Measurements from ENCODE around the gene DDX17.
A peak's percentile ranks its signal among the peaks of the same experiment; 100 is the strongest.
"Not testable (repeated sequence)": the region's sequence is repeated elsewhere in the genome, so short reads cannot be mapped to it uniquely, and the experiment has no call there.

DDX17 gene

GRCh38 chr22:38482662-38483308 lies 23.3 kb downstream of the DDX17 start:
- H3K36me3 Mint-ChIP-seq (ENCODE audit: low read depth): peaks cover 53% of the 10 kb centered on the region
- no peak overlapping the region for H3K4me3 Mint-ChIP-seq
- H3K27me3 Mint-ChIP-seq (ENCODE audit: low read depth): no peaks in the 10 kb centered on the region
- H3K4me1 Mint-ChIP-seq (ENCODE audit: low read depth): peaks cover 7% of the 10 kb centered on the region
- H3K27ac Mint-ChIP-seq: peak overlapping the region; percentile 9
- H3K9me3 Mint-ChIP-seq: no peaks in the 10 kb centered on the region

DNA sequence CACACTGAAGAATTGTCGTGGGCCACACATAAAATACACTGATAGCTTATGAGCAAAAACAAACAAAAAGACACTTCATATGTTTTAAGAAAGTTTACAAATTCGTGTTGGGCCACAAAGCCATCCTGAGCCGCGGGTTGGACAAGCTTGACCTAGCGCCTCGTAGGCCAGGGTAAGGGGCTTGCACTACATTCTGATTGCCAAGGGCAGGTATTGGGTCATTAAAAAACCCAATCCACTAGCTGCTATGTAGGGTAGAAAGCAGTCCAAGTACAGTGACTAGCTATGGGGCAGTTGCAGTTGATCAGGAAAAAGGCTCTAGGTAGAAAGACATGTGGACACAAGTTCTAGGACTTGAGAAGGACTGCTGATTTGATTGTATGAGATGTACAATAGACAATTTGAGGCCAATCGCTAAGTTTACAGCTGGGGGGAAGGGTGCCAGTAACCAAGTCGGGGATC lies 24.2 kb downstream of the DDX17 start:
- Mint-ChIP-seq H3K4me1 (ENCODE audit: low read depth) (peaks cover 6% of the 10 kb centered on the region), H3K27ac (no peak overlapping the region), H3K4me3 (no peak overlapping the region), H3K27me3 (ENCODE audit: low read depth) (no peaks in the 10 kb centered on the region), H3K9me3 (no peaks in the 10 kb centered on the region), H3K36me3 (ENCODE audit: low read depth) (peaks cover 50% of the 10 kb centered on the region)

DNA sequence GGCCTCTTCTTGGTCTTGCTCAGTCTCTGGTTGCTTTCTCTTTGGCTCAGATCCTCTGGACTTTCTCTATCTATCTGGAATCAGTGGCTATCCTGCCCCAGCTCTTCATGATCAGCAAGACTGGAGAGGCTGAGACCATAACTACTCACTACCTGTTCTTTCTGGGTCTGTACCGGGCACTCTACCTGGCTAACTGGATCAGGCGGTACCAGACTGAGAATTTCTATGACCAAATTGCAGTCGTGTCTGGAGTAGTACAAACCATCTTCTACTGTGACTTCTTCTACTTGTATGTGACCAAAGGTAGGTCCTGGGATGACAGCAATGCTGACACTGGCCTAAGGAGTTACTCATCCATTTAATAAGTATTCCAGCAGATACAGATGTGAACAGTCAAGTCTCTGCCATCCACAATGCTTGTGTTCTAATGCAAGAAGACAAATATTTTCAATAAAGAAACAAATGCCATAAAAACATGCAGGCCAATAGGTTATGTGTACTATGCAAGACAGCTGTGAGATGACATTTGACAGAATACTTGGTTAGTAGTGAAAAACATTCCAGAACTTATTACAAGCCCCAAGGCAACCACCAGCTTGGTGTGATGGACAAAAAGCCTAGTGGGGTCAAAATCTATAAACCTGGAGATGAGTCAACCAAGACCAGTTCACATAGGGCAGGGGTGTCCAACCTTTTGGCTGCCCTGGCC lies 24.8 kb downstream of the DDX17 start:
- Mint-ChIP-seq H3K9me3 (no peaks in the 10 kb centered on the region), H3K36me3 (ENCODE audit: low read depth) (peaks cover 45% of the 10 kb centered on the region), H3K27ac (peak overlapping the region; percentile 27), H3K4me3 (no peak overlapping the region), H3K27me3 (ENCODE audit: low read depth) (no peaks in the 10 kb centered on the region), H3K4me1 (ENCODE audit: low read depth) (peaks cover 5% of the 10 kb centered on the region)

GRCh38 chr22:38479096-38479837 lies 26.8 kb downstream of the DDX17 start:
- Mint-ChIP-seq H3K4me3 (no peak overlapping the region), H3K36me3 (ENCODE audit: low read depth) (peaks cover 29% of the 10 kb centered on the region), H3K27me3 (ENCODE audit: low read depth) (no peaks in the 10 kb centered on the region), H3K4me1 (ENCODE audit: low read depth) (peaks cover 4% of the 10 kb centered on the region), H3K27ac (no peak overlapping the region), H3K9me3 (no peaks in the 10 kb centered on the region)

- no peak overlapping the region for H3K27ac Mint-ChIP-seq
- no peaks in the 10 kb centered on the region for H3K4me1 Mint-ChIP-seq (ENCODE audit: low read depth)
- no peaks in the 10 kb centered on the region for H3K27me3 Mint-ChIP-seq (ENCODE audit: low read depth)
- peaks cover 14% of the 10 kb centered on the region for H3K36me3 Mint-ChIP-seq (ENCODE audit: low read depth)
- no peak overlapping the region for H3K4me3 Mint-ChIP-seq
- no peaks in the 10 kb centered on the region for H3K9me3 Mint-ChIP-seq
Observed at GRCh38 chr22:38477585-38477984, 28.5 kb downstream of the DDX17 start.

DNA sequence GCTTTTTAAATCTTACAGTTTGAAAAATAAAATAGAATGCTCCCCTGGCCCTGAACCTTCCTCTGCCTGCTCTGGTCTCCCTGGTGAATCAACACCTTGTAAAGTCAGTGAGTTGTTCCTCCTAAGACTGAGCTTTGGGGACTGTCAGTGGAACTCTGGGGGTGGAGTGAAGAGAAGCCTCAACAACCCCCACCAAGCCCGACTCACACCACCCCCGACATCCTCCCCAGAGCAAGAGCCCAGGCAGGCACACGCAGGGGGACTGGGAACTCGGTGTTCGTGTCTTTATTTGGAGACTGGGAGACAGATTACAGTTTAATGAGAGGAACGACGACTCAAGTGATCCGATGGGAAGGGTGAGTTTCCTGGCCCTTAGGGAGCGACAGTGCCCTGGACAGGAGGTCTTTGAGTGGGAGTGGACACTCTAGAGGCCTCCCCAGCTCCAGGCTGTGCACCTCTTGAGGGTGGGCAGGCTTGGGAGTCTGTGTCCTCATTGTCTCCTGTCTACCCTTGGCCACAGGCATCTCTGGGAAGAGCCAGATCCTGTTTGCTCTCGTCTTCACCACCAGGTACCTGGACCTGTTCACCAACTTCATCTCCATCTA lies 32.0 kb downstream of the DDX17 start:
- H3K36me3 Mint-ChIP-seq (ENCODE audit: low read depth): no peaks in the 10 kb centered on the region
- H3K9me3 Mint-ChIP-seq: no peaks in the 10 kb centered on the region
- no peaks in the 10 kb centered on the region for H3K4me1 Mint-ChIP-seq (ENCODE audit: low read depth)
- H3K4me3 Mint-ChIP-seq: no peak overlapping the region
- no peaks in the 10 kb centered on the region for H3K27me3 Mint-ChIP-seq (ENCODE audit: low read depth)
- H3K27ac Mint-ChIP-seq: no peak overlapping the region

- Mint-ChIP-seq H3K9me3 (no peaks in the 10 kb centered on the region), H3K4me1 (ENCODE audit: low read depth) (peaks cover 8% of the 10 kb centered on the region), H3K36me3 (ENCODE audit: low read depth) (no peaks in the 10 kb centered on the region), H3K27ac (no peak overlapping the region), H3K27me3 (ENCODE audit: low read depth) (peaks cover 13% of the 10 kb centered on the region), H3K4me3 (no peak overlapping the region)
Observed at GRCh38 chr22:38471237-38471636, 34.9 kb downstream of the DDX17 start.

- H3K4me3 Mint-ChIP-seq; H3K27ac Mint-ChIP-seq; H3K9me3 Mint-ChIP-seq; H3K4me1 Mint-ChIP-seq (ENCODE audit: low read depth); H3K36me3 Mint-ChIP-seq (ENCODE audit: low read depth): not testable (repeated sequence)
- H3K27me3 Mint-ChIP-seq (ENCODE audit: low read depth): peaks cover 21% of the 10 kb centered on the region
Observed at GRCh38 chr22:38470179-38470578, 35.9 kb downstream of the DDX17 start.

GRCh38 chr22:38469306-38469781 lies 36.8 kb downstream of the DDX17 start:
- no peak overlapping the region for H3K27ac Mint-ChIP-seq
- H3K4me3 Mint-ChIP-seq: no peak overlapping the region
- no peaks in the 10 kb centered on the region for H3K36me3 Mint-ChIP-seq (ENCODE audit: low read depth)
- peaks cover 8% of the 10 kb centered on the region for H3K4me1 Mint-ChIP-seq (ENCODE audit: low read depth)
- peaks cover 29% of the 10 kb centered on the region for H3K27me3 Mint-ChIP-seq (ENCODE audit: low read depth)
- H3K9me3 Mint-ChIP-seq: no peaks in the 10 kb centered on the region

GRCh38 chr22:38468443-38469305 lies 37.4 kb downstream of the DDX17 start:
- Mint-ChIP-seq H3K27ac (no peak overlapping the region), H3K27me3 (ENCODE audit: low read depth) (peaks cover 36% of the 10 kb centered on the region), H3K4me1 (ENCODE audit: low read depth) (peaks cover 8% of the 10 kb centered on the region), H3K4me3 (no peak overlapping the region), H3K36me3 (ENCODE audit: low read depth) (no peaks in the 10 kb centered on the region), H3K9me3 (no peaks in the 10 kb centered on the region)

DNA sequence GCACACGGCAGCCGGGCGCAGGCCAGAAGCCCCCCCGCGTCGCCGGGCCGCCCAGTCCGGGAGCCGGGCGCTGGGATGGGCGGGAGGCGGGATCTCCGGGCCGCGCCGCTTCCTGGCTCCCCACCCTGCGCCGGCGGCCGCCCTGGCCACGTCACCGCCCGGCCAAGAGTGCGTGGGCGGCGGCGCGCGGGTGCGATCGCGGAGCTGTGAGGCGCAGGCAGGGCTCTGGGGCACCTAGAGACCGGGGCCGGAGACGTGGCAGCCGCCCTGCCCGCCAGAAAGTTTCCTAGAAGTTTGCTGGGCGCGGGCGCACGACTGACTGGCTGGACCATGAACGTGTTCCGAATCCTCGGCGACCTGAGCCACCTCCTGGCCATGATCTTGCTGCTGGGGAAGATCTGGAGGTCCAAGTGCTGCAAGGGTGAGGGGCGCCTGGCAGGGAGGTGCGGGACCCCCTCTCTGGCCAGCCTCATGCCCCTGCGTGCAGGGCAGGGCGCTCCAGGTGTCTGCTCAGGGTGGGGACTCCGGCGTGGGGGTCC lies 38.1 kb downstream of the DDX17 start, which contains the start of gene KDELR3:
Gene KDELR3 (plus strand): TSS at position 193 of the 539 bp plus-strand sequence. CDS start 138 bp downstream, at position 331.
- no peaks in the 10 kb centered on the region for H3K9me3 Mint-ChIP-seq
- H3K27ac Mint-ChIP-seq: peak within 1 kb of the TSS; percentile 19
- H3K27me3 Mint-ChIP-seq (ENCODE audit: low read depth): peaks cover 43% of the 10 kb centered on the region
- H3K4me3 Mint-ChIP-seq: peak within 1 kb of the TSS; percentile 72
- peaks cover 8% of the 10 kb centered on the region for H3K4me1 Mint-ChIP-seq (ENCODE audit: low read depth)
- no peaks in the 10 kb centered on the region for H3K36me3 Mint-ChIP-seq (ENCODE audit: low read depth)

GRCh38 chr22:38467438-38467903 lies 38.6 kb downstream of the DDX17 start:
- Mint-ChIP-seq H3K4me1 (ENCODE audit: low read depth) (peaks cover 8% of the 10 kb centered on the region), H3K9me3 (no peaks in the 10 kb centered on the region), H3K27ac (no peak overlapping the region), H3K4me3 (peak overlapping the region; percentile 72), H3K27me3 (ENCODE audit: low read depth) (peaks cover 46% of the 10 kb centered on the region), H3K36me3 (ENCODE audit: low read depth) (no peaks in the 10 kb centered on the region)

GRCh38 chr22:38465673-38466490 lies 40.2 kb downstream of the DDX17 start:
- Mint-ChIP-seq H3K36me3 (ENCODE audit: low read depth) (no peaks in the 10 kb centered on the region), H3K27me3 (ENCODE audit: low read depth) (peaks cover 62% of the 10 kb centered on the region), H3K4me3 (no peak overlapping the region), H3K27ac (no peak overlapping the region), H3K4me1 (ENCODE audit: low read depth) (peaks cover 8% of the 10 kb centered on the region), H3K9me3 (no peaks in the 10 kb centered on the region)

Measured in T-helper 1 cell treated with Interleukin-12 subunit alpha and Interleukin-12 subunit beta and Interleukin-4 antibody, amounts not matched to agents 30 μg/mL and 1 μg/mL, for 36 hours (primary cell).